ENCODE data around the gene SPEM2. TPM values are rescaled to one million over a fixed set of nuclear protein-coding genes. Genes with fewer than 3 reads are reported as not detected.

Gene SPEM2
- polyA plus RNA-seq, 1 experiment, result not detected

- no peak for DNase-seq (ENCODE audit: low read depth, low spot score)
- ChIA-PET POLR2A (interaction anchor here (0.6 kb wide), 1 partner anchor 72 kb away, joined by 3 read pairs; no protein-coding TSS in a partner anchor), CTCF (no interaction called here)
- H3K27me3 ChIP-seq (ENCODE audit: control insufficient read depth, insufficient read depth, low read length), result no peaks in the 10 kb centered on the region
- no peak overlapping the region for H3K27ac ChIP-seq (ENCODE audit: low read depth, low read length)
- no peak for TF ChIP-seq CTCF (IDR thresholded peaks at IDR 0.05; ENCODE audit: low read depth, low read length)
- H3K4me3 ChIP-seq (ENCODE audit: low read depth, low read length), result no peak overlapping the region
- no peaks in the 10 kb centered on the region; the same call in 1 of the 2 replicates for H3K9me3 ChIP-seq (ENCODE audit: control insufficient read depth, insufficient read depth, low read length)
Measured at GRCh38 chr17:7389924-7390910, 35.2 kb upstream of the SPEM2 start.

DNA sequence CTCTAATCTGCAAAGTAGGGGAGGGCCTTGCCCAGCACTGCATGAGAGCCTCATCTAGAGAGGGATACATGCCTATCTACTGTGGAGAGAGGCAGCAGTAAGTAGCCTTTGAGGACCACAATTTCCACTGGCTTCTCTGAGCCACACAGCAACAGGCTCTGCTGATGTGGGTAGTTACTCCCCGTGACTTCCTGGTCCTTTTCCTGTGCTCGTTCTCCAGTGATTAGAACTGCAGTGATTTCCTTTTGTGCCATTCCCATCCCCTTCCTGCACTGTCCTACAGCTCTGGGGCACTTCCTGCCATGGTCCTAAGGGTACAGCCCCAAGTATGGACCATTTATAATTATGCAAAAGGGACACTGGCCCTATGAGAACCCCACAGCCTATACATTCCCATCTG is 34.1 kb upstream of the SPEM2 start:
- no peak for DNase-seq (ENCODE audit: low read depth, low spot score)
- Histone ChIP-seq H3K27ac (ENCODE audit: low read depth, low read length) (no peak overlapping the region), H3K27me3 (ENCODE audit: control insufficient read depth, insufficient read depth, low read length) (no peaks in the 10 kb centered on the region), H3K9me3 (ENCODE audit: control insufficient read depth, insufficient read depth, low read length) (no peaks in the 10 kb centered on the region; the same call in 1 of the 2 replicates), H3K4me3 (ENCODE audit: low read depth, low read length) (no peak overlapping the region)
- no peak for TF ChIP-seq CTCF (IDR thresholded peaks at IDR 0.05; ENCODE audit: low read depth, low read length)
- CTCF ChIA-PET, result no interaction called here
- POLR2A ChIA-PET, result interaction anchor here (0.6 kb wide), 1 partner anchor 71 kb away, joined by 3 read pairs; no protein-coding TSS in a partner anchor

DNA sequence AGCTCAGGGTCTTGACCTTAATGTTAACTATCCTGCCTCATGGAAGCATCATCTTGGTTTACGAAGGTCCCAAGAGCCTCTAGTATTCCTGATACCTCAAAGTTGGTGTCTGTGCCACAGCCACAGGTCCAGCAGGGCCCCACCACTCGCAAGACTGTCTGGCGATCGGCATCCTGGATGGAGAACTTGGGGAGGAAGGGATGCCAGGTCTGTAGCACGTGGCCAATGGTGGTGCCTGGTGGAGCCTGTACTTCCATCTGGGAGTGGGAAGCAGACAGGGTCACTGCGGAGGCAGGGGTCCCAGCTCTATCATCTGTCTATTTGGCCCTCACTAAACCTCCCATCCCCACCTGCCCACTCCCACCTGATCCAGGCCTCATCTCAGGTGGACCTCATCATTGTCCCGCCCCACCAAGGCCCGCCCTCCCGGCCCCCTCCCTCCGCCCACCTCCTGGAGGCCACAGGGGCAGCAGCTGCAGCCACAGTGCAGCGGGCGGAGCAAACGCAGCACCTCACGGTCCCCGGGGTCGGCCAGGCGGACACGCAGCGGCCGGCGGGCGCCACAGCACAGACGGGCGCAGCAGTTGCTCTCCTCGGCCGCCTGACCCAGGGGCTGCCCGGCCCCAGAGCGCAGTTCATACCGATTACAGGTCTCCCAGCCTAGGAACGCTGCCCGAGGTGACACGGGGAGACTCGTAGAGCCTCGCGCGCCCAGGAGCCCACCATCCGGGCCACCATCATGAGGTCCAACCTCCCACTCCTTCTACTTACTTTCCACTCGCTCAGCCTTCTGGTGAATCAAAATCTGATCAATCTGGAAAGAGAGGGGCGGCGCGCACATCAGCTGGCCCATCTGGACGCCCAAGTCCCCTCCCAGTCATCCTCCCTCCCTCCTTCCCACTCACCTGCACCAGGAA is 32.5 kb upstream of the SPEM2 start:
- ChIA-PET POLR2A (no interaction called here), CTCF (interaction anchor here (0.6 kb wide), 1 partner anchor 40 kb away, joined by 3 read pairs; no protein-coding TSS in a partner anchor)
- no peak for TF ChIP-seq CTCF (IDR thresholded peaks at IDR 0.05; ENCODE audit: low read depth, low read length)
- Histone ChIP-seq H3K4me3 (ENCODE audit: low read depth, low read length) (peak overlapping the region; percentile 87), H3K27ac (ENCODE audit: low read depth, low read length) (no peak overlapping the region), H3K9me3 (ENCODE audit: control insufficient read depth, insufficient read depth, low read length) (no peaks in the 10 kb centered on the region; the same call in 1 of the 2 replicates), H3K27me3 (ENCODE audit: control insufficient read depth, insufficient read depth, low read length) (no peaks in the 10 kb centered on the region)
- DNase-seq (ENCODE audit: low read depth, low spot score), result no peak

DNA sequence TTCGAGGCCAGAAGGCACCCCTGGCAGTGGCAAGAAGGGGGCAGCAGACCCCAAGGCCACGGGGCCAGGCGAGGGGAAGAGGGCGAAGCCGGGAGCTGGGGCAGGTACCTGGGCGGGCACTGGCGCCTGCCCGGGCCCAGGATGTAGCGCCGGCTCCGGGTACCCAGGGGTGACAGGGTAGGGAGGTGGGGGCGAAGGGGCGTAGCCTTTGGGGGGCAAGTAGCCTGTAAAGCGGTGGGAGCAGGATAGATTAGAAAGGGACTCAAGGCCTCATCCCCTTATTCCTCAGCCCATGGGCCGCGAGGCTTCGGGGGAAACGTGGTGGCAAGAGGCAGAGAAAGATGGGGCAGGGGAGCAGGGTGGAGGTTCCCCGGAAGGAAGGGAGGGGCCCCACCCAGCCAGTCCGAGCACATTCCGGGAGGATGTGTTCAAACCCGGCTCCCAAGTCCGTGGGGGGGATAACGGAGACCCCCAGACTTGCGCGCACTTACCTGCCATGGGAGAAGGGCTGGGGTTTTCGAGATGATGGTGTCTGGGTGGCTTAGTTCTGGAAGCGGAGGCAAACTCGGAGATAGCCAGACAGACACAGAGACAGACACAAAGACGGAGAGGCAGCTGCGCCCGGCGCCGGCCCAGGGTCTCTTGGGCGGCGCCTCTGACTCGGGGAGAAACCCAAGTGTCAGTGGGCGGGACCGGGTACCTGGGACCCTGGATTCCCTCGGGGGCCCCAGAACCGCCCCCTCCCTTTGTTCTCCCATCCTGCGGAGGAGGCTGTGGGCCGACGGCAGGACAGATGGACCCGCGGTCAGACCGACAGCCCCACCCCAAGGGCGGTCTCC is 31.6 kb upstream of the SPEM2 start:
- peak overlapping the region; percentile 78 for H3K27ac ChIP-seq (ENCODE audit: low read depth, low read length)
- peak overlapping the region; percentile 87 for H3K4me3 ChIP-seq (ENCODE audit: low read depth, low read length)
- H3K27me3 ChIP-seq (ENCODE audit: control insufficient read depth, insufficient read depth, low read length), result no peaks in the 10 kb centered on the region
- TF ChIP-seq CTCF (IDR thresholded peaks at IDR 0.05; ENCODE audit: low read depth, low read length), result no peak
- DNase-seq (ENCODE audit: low read depth, low spot score), result no peak
- H3K9me3 ChIP-seq (ENCODE audit: control insufficient read depth, insufficient read depth, low read length), result no peaks in the 10 kb centered on the region; the same call in 1 of the 2 replicates
- ChIA-PET CTCF (interaction anchor here (0.5 to 2.4 kb wide), 4 partner anchors 10 to 141 kb away, joined by 3 to 7 read pairs (median 3); partner anchors contain the start of genes TMEM256 and TMEM95), POLR2A (interaction anchor here (1.0 to 2.0 kb wide), 2 partner anchors 10 to 13 kb away, joined by 3 to 8 read pairs; partner anchors contain the start of gene TMEM256)

Measured in AG04450 (cell line).